Stimulated activated CD8-positive, alpha-beta memory T cell treated with anti-CD3 and anti-CD28 coated beads, Interleukin-15, amount 100 ng/mL, for 24 hours (primary cell): ENCODE data around the gene CDYL2.
"Not testable (repeated sequence)": the region's sequence is repeated elsewhere in the genome, so short reads cannot be mapped to it uniquely, and the experiment has no call there.

Source experiments
- DNase-seq: peaks from one replicate; pipeline ENCODE4 v3.0.0-alpha.2; 2020; ENCODE audit warnings: low read depth

Gene CDYL2

DNA sequence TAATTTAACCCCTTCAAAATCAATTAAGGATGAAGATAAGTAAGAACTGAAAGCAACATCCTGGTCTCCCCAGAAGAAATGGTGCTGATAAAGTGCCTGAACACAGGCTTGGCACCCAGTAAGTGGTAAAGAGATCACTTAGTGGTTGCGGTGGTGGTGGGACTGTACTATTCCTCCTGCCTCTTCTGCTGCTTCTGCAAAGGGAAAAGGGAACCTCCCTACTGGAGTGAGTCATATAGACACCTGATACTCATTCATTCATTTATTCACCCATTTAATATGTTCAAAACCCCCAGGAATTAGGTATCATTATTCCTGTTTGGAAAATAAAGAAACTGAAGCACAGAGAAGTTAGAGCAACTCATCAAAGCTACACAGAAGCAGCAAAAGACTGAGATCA, 60.6 kb downstream of the CDYL2 start:
- DNase-seq, result no peak

GRCh38 chr16:80743273-80743672, 61.1 kb downstream of the CDYL2 start:
- DNase-seq, result no peak

DNA sequence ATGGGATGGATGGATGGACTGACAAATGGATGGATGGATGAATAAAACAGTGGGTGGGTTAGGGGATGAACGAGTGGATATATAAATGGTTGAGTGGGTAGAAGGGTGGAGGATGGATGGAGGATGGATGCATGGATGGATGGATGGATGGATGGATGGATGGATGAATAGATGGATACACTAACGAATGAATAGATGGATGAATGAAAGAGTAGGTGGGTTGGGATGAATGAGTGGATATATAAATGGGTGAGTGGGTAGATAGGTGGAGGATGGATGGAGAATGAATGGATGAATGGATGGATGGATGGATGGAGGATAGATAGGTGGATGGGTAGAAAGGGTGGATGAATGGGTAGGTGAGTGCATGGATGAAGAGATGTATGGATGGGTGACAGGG, 62.1 kb downstream of the CDYL2 start:
- DNase-seq, result no peak

- no peak for DNase-seq
Observed at GRCh38 chr16:80741724-80742123, 62.7 kb downstream of the CDYL2 start.

GRCh38 chr16:80739523-80739922, 64.9 kb downstream of the CDYL2 start:
- no peak for DNase-seq

DNA sequence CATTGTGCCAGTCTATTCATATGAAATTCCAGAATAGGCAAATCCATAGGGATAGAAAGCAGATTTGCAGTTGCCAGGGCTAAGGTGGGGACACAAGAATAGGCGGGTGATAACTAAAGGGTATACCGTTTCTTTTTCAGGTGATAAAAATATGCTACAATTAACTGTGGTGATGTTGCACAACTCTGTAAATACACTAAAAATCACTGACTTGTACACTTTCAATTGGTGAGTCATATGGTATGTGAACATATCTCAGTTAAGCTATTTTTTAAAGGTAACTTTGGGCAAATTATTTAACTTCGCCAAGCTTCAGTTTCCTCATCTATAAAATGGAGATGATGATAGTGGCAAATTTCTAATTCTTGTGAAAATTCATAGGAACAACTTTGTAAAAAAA, 65.9 kb downstream of the CDYL2 start:
- no peak for DNase-seq

GRCh38 chr16:80735846-80736245, 68.6 kb downstream of the CDYL2 start:
- DNase-seq, result no peak

DNA sequence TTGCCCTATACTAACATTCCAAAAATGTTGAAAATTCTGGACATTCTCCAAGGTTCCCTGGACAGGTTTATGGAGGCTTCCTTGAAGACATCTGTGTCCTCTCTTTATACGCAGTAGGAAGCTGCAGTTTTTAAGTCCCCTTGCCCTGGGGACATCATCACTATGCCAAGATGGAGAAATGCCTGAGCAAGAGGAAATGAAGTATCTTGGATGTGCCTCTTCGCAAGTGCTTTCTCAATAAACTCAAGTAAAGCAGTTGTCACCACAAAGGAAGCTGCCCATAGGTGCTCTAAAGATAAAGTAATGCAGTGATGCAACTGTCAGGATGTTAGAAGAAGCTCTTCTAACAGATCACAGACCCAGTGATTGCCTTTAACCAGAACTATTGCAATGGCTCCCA, 71.0 kb downstream of the CDYL2 start:
- DNase-seq, result no peak

DNA sequence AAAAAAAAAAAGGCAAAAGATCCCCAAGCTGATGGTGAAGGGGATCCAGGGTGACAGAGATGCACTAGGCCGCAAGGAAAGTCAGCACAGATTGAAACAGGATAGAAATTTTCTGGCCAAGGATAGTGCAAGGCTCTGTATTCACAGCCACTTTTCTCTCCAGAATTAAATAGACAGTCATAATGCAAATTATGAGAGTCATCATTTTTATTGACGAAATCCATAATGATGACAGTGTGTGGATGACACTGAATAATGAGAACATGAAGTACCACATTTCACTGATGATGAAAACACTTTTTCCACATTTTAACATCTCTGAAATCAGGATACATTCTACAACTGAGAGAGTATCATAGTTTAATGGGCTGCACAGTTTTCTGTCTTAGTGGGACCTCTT, 72.5 kb downstream of the CDYL2 start:
- DNase-seq, result no peak

- not testable (repeated sequence) for DNase-seq
Observed at GRCh38 chr16:80727066-80727763, 77.2 kb downstream of the CDYL2 start.

DNA sequence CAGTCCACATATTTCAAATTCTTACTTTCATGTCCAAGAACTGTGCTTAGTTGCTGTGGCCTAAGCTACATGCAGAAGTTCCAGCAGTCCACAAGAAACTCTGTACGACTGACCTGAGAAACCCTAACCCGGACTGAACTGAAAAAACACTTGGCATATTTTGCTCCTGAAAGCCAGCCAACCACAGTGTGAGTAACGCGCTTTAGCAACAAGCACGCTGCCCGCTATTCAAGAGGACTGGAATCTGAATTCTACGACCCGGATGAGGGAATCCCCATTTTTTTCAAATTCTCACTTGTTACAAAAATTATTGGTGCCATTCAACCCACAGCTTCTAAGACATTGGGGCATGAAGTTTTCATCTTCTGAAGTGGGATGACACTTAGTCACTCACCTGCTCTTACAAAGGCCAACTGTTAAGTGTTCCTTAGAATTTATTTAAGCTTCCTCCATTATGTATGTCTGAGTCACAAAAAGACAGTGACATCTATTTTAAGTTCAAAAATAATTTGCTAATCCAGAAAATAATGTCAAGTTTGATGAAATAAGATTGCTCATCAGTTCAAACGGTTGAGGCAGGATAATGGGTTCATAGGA, 78.7 kb downstream of the CDYL2 start:
- no peak for DNase-seq

DNA sequence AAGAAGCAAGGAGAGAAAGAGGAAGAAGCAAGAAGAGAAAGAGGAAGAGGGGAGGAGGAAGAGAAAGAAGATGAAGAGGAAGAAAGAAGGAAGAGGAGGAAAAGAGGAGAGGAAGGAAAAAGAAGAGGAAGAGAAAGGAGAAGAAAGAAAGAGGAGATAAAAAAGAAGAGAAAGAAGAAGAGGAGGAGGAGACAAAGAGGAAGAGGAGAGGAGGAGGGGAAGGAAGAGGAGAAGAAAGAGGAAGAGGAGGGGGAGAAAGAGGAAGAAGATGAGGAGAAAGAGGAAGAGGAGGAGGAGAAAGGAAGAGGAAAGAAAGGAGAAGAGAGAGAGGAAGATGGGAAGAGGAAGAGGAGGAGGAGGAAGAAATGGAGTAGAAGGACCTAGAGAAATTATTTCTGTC, 80.4 kb downstream of the CDYL2 start:
- no peak for DNase-seq

GRCh38 chr16:80723091-80723490, 81.3 kb downstream of the CDYL2 start:
- DNase-seq, result no peak

GRCh38 chr16:80720804-80721371, 83.5 kb downstream of the CDYL2 start:
- DNase-seq, result no peak

- DNase-seq, result no peak
Observed at GRCh38 chr16:80719573-80719972, 84.8 kb downstream of the CDYL2 start.

- DNase-seq, result no peak
Observed at GRCh38 chr16:80718480-80719220, 85.7 kb downstream of the CDYL2 start.

DNA sequence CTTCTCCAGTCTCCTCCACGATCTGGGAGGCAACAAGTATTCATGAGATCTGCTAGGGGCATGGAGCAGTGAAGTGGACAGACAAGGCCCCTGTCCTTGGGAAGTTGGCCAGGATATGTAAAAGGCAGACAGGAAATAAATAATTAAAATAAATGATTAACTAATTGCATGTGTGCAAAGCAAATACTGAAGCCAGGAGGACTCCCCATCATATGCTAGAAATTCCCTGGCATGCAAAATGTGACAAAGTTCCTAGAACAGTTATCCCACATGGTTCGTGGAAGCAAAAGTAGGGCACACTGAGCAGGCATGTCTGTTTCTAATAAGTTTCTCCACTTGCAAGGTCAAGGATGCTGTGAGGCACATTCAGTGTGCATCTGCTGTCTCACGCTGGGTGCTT, 86.8 kb downstream of the CDYL2 start:
- DNase-seq, result no peak

DNA sequence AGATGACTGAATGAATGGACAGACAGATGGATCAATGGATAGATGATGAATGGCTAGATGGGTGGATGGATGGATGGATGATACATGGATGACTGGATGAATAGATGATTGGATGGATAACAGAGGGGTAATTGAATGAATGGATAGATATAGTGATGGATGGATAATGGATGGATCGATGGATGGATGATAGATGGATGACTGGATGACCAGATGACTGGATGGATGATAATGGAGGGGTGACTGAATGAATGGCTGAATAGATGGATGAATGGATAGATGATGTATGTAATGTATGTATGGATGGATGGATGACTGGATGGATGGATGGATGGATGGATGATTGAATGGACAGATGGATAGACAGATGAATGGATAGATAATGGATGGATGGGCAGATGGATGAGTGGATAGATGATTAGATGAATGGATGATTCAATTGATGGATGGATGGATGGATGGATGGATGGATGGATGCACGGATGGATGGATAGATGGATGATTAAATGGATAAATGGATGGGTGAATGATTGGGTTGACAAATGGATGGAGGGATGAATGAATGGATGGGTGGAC, 87.7 kb downstream of the CDYL2 start:
- no peak for DNase-seq

DNA sequence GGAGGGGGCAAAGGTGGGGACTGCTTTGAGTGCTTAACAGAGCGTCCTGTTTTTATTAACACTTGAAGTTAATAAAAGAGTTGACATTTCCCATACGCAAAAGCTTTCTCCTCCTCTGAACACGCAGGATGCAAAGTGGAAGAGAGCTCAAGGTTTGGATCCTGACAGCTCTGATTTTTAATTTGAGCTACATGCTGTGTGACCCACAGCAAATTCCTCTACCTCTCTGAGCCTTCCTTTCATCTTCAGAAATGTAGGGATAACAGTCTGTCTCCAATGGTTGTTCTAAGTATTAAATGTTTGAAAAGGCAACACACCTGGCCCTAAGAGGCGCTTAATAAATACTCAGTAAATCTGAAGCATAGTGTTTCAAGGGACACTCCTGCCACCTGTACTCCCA, 93.0 kb downstream of the CDYL2 start:
- DNase-seq, result no peak

DNA sequence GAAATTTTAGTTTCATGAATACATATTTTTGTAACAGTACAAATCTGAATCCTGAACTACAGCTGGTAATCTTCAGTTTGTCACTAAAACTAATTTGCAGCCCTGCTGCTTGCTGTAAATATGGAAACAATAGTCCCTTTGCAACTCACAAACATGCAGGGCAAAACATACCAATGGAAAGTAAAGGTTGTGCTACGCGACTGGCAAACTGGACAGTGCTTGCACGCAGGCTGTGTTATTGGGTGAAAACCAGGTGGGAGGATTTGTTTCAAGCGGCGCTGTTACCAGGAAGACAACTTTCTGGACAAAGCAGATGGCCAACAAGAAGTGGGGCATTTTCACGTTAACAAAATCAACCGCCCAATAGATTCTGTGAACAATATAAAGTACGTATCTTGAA, 93.5 kb downstream of the CDYL2 start:
- DNase-seq, result no peak

GRCh38 chr16:80708823-80709222, 95.6 kb downstream of the CDYL2 start:
- no peak for DNase-seq

GRCh38 chr16:80707686-80708085, 96.7 kb downstream of the CDYL2 start:
- DNase-seq, result no peak

DNA sequence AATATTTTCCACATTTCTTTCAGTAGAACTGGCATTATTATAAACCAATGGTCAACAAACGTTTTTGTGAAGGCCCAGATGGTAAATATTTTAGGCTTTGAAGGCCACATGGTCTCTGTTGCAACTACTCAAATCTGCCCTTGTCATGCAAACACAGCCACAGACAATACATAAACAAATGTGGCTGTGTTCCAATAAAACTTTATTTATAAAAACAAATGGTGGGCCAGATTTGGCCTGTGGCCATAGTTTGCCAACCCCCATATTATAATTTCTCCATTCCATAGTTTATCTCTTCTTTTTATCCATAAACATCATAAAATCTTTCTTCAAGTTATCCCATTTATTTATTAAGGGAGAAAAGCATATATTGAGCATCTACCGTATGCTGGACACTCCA, 98.8 kb downstream of the CDYL2 start:
- no peak for DNase-seq
